Sigmoid colon (tissue), 7 donors: ENCODE results near the gene SPATA31C1. TPM values are rescaled to one million over a fixed set of nuclear protein-coding genes. Genes with fewer than 3 reads are reported as not detected.

Source experiments
- DNase-seq: peaks from one replicate; pipeline ENCODE4 v3.0.0-alpha.2; 2019
- H3K27ac ChIP-seq, 4 donors: fragments of 200-600 bp; sonication (generic); one replicate each; pipeline ENCODE4 v1.5.1; 2016 to 2019; ENCODE audit warnings: mild to moderate bottlenecking in 1 of 4
- H3K27me3 ChIP-seq, 3 donors: fragments of 200-600 bp; sonication (generic); one replicate each; pipeline ENCODE4 v1.5.1; 2019; ENCODE audit warnings: mild to moderate bottlenecking in 1 of 3
- H3K36me3 ChIP-seq, 4 donors: fragments of 200-600 bp; sonication (generic); one replicate each; pipeline ENCODE4 v1.5.1; 2016 to 2019
- H3K4me1 ChIP-seq, 4 donors: fragments of 200-600 bp; sonication (generic); one replicate each; pipeline ENCODE4 v1.5.1; 2017 to 2019
- H3K4me3 ChIP-seq, 4 donors: fragments of 200-600 bp; sonication (generic); one replicate each; pipeline ENCODE4 v1.5.1; 2017 to 2019; ENCODE audit warnings: mild to moderate bottlenecking in 2 of 4, moderate library complexity in 1 of 4
- H3K9me3 ChIP-seq, 4 donors: fragments of 200-600 bp in 3 of 4; sonication (generic) in 3 of 4; one replicate each; pipeline versions ENCODE4 v1.5.1 to v1.6.1; 2013 to 2019
- CTCF ChIP-seq, 4 experiments: fragments of 450-650 bp in 3 of 4; fragments of 200-600 bp in 1 of 4; IDR thresholded peaks; one replicate each; pipeline ENCODE4 v1.5.1; 2016 to 2019; ENCODE audit warnings: antibody characterized with exemption in 4 of 4, mild to moderate bottlenecking in 3 of 4, moderate library complexity in 2 of 4
- EP300 ChIP-seq, 4 donors: sonication (generic); formaldehyde crosslinking; IDR thresholded peaks; one replicate each; pipeline ENCODE4 v1.6.1; 2017; ENCODE audit warnings: antibody characterized with exemption in 4 of 4
- POLR2A ChIP-seq, 2 donors: fragments of 450-650 bp; IDR thresholded peaks; one replicate each; pipeline ENCODE4 v1.6.1; 2016; ENCODE audit warnings: antibody characterized with exemption in 2 of 2, mild to moderate bottlenecking in 2 of 2, moderate library complexity in 2 of 2
- POLR2AphosphoS5 ChIP-seq, 4 donors: sonication (generic); formaldehyde crosslinking; IDR thresholded peaks; one replicate each; pipeline ENCODE4 v1.6.1; 2017; ENCODE audit warnings: antibody characterized with exemption in 4 of 4
- WGBS, 2 donors: extraction: QIAGEN DNeasy Blood & Tissue Kit; methylation state at CpG; one replicate each; pipeline ENCODE4 v1.1.7; 2013; 5-methylcytosine and 5-hydroxymethylcytosine counted together
- intact Hi-C: fragments of 100-400 bp; cut with DNase I; formaldehyde crosslinking; loops from one replicate; pipeline ENCODE4 v1.15.1; 2023
- polyA plus RNA-seq, 3 donors: library from polyadenylated mRNA; stranded (reverse); fragments of 200-250 nt; gene quantifications; one replicate each; pipeline ENCODE4 v1.2.3, GENCODE V29; 2013
- total RNA-seq, 4 donors: library from RNA; depleted of rRNA; stranded (reverse); fragments of >200 nt; gene quantifications; one replicate each; pipeline ENCODE4 v1.1.0, GENCODE V29; 2016
- donor health status: healthy with polysubstance abuse.
- donor health status: Bipolar disorder and iron deficiency.
- donor health status: healthy.

Gene SPATA31C1
- total and polyA plus RNA-seq, 7 donors, result not detected

DNA sequence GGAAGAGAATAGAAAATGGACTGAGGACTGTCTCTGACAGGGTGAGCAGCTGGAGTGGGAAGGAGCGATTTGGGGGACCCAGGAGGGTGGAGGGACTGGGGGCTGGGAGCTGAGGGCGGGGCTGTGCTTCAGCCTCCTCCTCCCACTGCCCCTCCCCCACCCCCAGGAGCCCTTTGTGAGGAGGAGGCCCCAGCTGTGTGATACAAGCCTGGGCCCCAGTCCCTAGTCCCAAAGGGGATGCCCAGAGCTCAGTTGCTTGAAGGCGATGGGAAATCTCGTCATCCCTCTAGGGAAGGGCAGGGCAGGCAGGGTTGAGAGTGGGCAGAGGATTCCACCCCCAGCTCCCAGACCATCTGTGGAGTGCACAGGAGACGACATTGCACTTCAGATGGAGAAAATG, 35.1 kb upstream of the SPATA31C1 start, which contains the start of gene SPATA31E1:
TSS of gene SPATA31E1 (plus strand) at position 251 of the 400 bp plus-strand sequence. CDS start at position 266, 15 bp downstream.
- H3K27ac ChIP-seq, result no peak within 1 kb of the TSS
- WGBS, 2 donors, result 83 to 88% methylated on average over 5 of the region's 5 CpGs
- peaks cover 0 to 13% (median 10%) of the 10 kb centered on the region in 4 donors for H3K4me1 ChIP-seq
- no peak within 1 kb of the TSS for H3K4me3 ChIP-seq
- no peaks in the 10 kb centered on the region for H3K27me3 ChIP-seq
- peaks cover 0 to 4% (median 0%) of the 10 kb centered on the region in 4 donors for H3K9me3 ChIP-seq
- intact Hi-C loops, result loop anchor here (5.0 kb wide), 2 partner anchors 85 to 200 kb away; no protein-coding TSS in a partner anchor
- H3K36me3 ChIP-seq, result no peaks in the 10 kb centered on the region
- TF ChIP-seq POLR2AphosphoS5 (IDR thresholded peaks at IDR 0.05) (no peak), POLR2A (IDR thresholded peaks at IDR 0.05) (no peak), CTCF (IDR thresholded peaks at IDR 0.05) (no peak), EP300 (IDR thresholded peaks at IDR 0.05) (no peak)
- no peak for DNase-seq

GRCh38 chr9:87883274-87883673, 34.5 kb upstream of the SPATA31C1 start:
- 90 to 94% methylated on average over 6 of the region's 6 CpGs for WGBS, 2 donors
- Histone ChIP-seq H3K4me1 (peaks cover 0 to 13% (median 10%) of the 10 kb centered on the region in 4 donors), H3K36me3 (no peaks in the 10 kb centered on the region), H3K9me3 (peaks cover 0 to 2% (median 0%) of the 10 kb centered on the region in 4 donors), H3K4me3 (no peak overlapping the region), H3K27ac (no peak overlapping the region), H3K27me3 (no peaks in the 10 kb centered on the region)
- no peak for DNase-seq
- no peak for TF ChIP-seq CTCF (IDR thresholded peaks at IDR 0.05)
- TF ChIP-seq EP300 (IDR thresholded peaks at IDR 0.05), result no peak
- TF ChIP-seq POLR2A (IDR thresholded peaks at IDR 0.05), result no peak
- no peak for TF ChIP-seq POLR2AphosphoS5 (IDR thresholded peaks at IDR 0.05)
- intact Hi-C loops, result loop anchor here (5.0 kb wide), 2 partner anchors 84 to 201 kb away; no protein-coding TSS in a partner anchor

GRCh38 chr9:87883990-87884389, 33.8 kb upstream of the SPATA31C1 start:
- no peak for DNase-seq
- no peak for TF ChIP-seq POLR2A (IDR thresholded peaks at IDR 0.05)
- intact Hi-C loops, result loop anchor here (5.0 kb wide), 2 partner anchors 83 to 202 kb away; no protein-coding TSS in a partner anchor

GRCh38 chr9:87884578-87885459, 32.9 kb upstream of the SPATA31C1 start:
- H3K27me3 ChIP-seq, result no peaks in the 10 kb centered on the region
- H3K27ac ChIP-seq, result no peak overlapping the region
- DNase-seq, result no peak
- intact Hi-C loops, result loop anchor here (5.0 kb wide), 2 partner anchors 82 to 203 kb away; no protein-coding TSS in a partner anchor
- no peaks in the 10 kb centered on the region for H3K4me1 ChIP-seq
- TF ChIP-seq CTCF (IDR thresholded peaks at IDR 0.05) (no peak), EP300 (IDR thresholded peaks at IDR 0.05) (no peak), POLR2A (IDR thresholded peaks at IDR 0.05) (no peak), POLR2AphosphoS5 (IDR thresholded peaks at IDR 0.05) (no peak)
- H3K9me3 ChIP-seq, result no peaks in the 10 kb centered on the region
- H3K36me3 ChIP-seq, result no peaks in the 10 kb centered on the region
- H3K4me3 ChIP-seq, result no peak overlapping the region
- WGBS, 2 donors, result 87 to 95% methylated on average over 17 of the region's 17 CpGs

More at GRCh38 chr9:87883990-87884389, 33.8 kb upstream of the SPATA31C1 start:
- WGBS, 2 donors, result 78 to 85% methylated on average over 8 of the region's 8 CpGs
- Histone ChIP-seq H3K9me3 (no peaks in the 10 kb centered on the region), H3K27me3 (no peaks in the 10 kb centered on the region), H3K27ac (no peak overlapping the region), H3K4me3 (no peak overlapping the region), H3K4me1 (peaks cover 0 to 7% (median 5%) of the 10 kb centered on the region in 4 donors), H3K36me3 (no peaks in the 10 kb centered on the region)

- Histone ChIP-seq H3K4me3 (no peak overlapping the region), H3K4me1 (no peaks in the 10 kb centered on the region), H3K9me3 (no peaks in the 10 kb centered on the region), H3K27ac (no peak overlapping the region), H3K36me3 (no peaks in the 10 kb centered on the region), H3K27me3 (no peaks in the 10 kb centered on the region)
- DNase-seq, result no peak
- TF ChIP-seq POLR2AphosphoS5 (IDR thresholded peaks at IDR 0.05), result no peak
- no peak for TF ChIP-seq POLR2A (IDR thresholded peaks at IDR 0.05)
- TF ChIP-seq EP300 (IDR thresholded peaks at IDR 0.05), result no peak
- TF ChIP-seq CTCF (IDR thresholded peaks at IDR 0.05), result no peak
- intact Hi-C loops, result no loop called here
- WGBS, 2 donors, result 88 to 94% methylated on average over 13 of the region's 13 CpGs
Measured at GRCh38 chr9:87885484-87886189, 32.1 kb upstream of the SPATA31C1 start.
